A673 (cell line): ENCODE results near the gene CDKAL1.

ENCODE experiments used
- CTCF ChIP-seq: fragments of 300-800, 200-600 bp; sonication (generic); conservative IDR thresholded peaks from 2 replicates; pipeline ENCODE4 v1.5.1; 2017; ENCODE audit warnings: low read depth, mild to moderate bottlenecking, antibody characterized with exemption, low read length, moderate library complexity, mixed read lengths
- EZH2 ChIP-seq: fragments of 200-600 bp; sonication (generic); IDR thresholded peaks from 2 replicates; pipeline ENCODE4 v1.6.1; 2017; ENCODE audit warnings: borderline replicate concordance, low read depth, mild to moderate bottlenecking, mixed read lengths, antibody characterized with exemption, low read length; ENCODE audit not compliant: poor library complexity, severe bottlenecking

- TF ChIP-seq EZH2 (no peak), CTCF (no peak)
Measured at GRCh38 chr6:21189759-21190158, 655.5 kb downstream of the CDKAL1 start.
